B cell (primary cell): Measurements from ENCODE around the gene MFSD2A. TPM values are rescaled to one million over a fixed set of nuclear protein-coding genes. Genes with fewer than 3 reads are reported as not detected.
"Not testable (repeated sequence)": the region's sequence is repeated elsewhere in the genome, so short reads cannot be mapped to it uniquely, and the experiment has no call there.

Source experiments
- ATAC-seq: fragments of 200-7000 bp; cut with Tn5 transposase; one replicate; pipeline ENCODE4 v1.10.0; 2021; ENCODE audit warnings: low read depth, mild to moderate bottlenecking, moderate number of reproducible peaks, moderate library complexity
- CTCF ChIA-PET: fragments of 350-600 bp; sonication (Branson Sonifier 250); formaldehyde crosslinking; loops from one replicate; lab custom pipeline; 2021; ENCODE audit warnings: antibody characterized with exemption, inconsistent platforms; lab: Charles Lee
- POLR2A ChIA-PET: fragments of 350-600 bp; sonication (Branson Sonifier 250); formaldehyde crosslinking; loops from one replicate; lab custom pipeline; 2021; ENCODE audit warnings: antibody characterized with exemption; lab: Charles Lee
- DNase-seq: peaks from one replicate; pipeline ENCODE4 v3.0.0; 2013
- H2AFZ ChIP-seq: 2 replicates; pipeline ENCODE4 v1.6.1; 2012; ENCODE audit warnings: mild to moderate bottlenecking, low read depth, low read length; ENCODE audit not compliant: insufficient read depth, poor library complexity, severe bottlenecking
- H3K27ac ChIP-seq, 2 donors: 1 replicate in 1 of 2; 2 replicates in 1 of 2; pipeline ENCODE4 v1.5.1; 2012 to 2013; ENCODE audit warnings: low read length in 2 of 2, mild to moderate bottlenecking in 2 of 2, moderate library complexity in 1 of 2
- H3K27me3 ChIP-seq, 4 experiments: fragments of 200-600 bp in 1 of 4; sonication (generic) in 1 of 4; replicated peaks in 1 of 4; 1 replicate in 2 of 4; 2 replicates in 2 of 4; pipeline versions ENCODE4 v1.6.1 to v1.7.0; 2013 to 2016; ENCODE audit warnings: low read length in 3 of 4, mild to moderate bottlenecking in 2 of 4, mixed read lengths in 1 of 4, moderate library complexity in 1 of 4; ENCODE audit not compliant: insufficient read depth in 4 of 4, control insufficient read depth in 3 of 4; ENCODE audit errors: control extremely low read depth in 1 of 4
- H3K36me3 ChIP-seq, 2 experiments: replicated peaks in 1 of 2; 1 replicate in 1 of 2; 2 replicates in 1 of 2; pipeline versions ENCODE4 v1.6.1 to v1.7.1; 2013; ENCODE audit warnings: low read length in 1 of 2; ENCODE audit not compliant: insufficient read depth in 2 of 2, control insufficient read depth in 1 of 2; ENCODE audit errors: control extremely low read depth in 1 of 2, extremely low read depth in 1 of 2
- H3K4me1 ChIP-seq, 2 donors: fragments of 200-600 bp in 1 of 2; sonication (generic) in 1 of 2; 1 replicate in 1 of 2; 2 replicates in 1 of 2; pipeline versions ENCODE4 v1.5.1 to v1.6.1; 2013 to 2017; ENCODE audit warnings: low read length in 2 of 2; ENCODE audit not compliant: control insufficient read depth in 2 of 2, insufficient read depth in 2 of 2
- H3K4me2 ChIP-seq: replicated peaks from 2 replicates; pipeline ENCODE3; 2012; ENCODE audit warnings: mild to moderate bottlenecking, low read depth, low read length; ENCODE audit not compliant: poor library complexity, severe bottlenecking
- H3K4me3 ChIP-seq, 5 experiments: fragments of 200-600 bp in 1 of 5; sonication (generic) in 1 of 5; 1 replicate in 3 of 5; 2 replicates in 2 of 5; pipeline versions ENCODE4 v1.5.1 to v1.7.0; 2011 to 2016; ENCODE audit warnings: low read length in 4 of 5, mild to moderate bottlenecking in 4 of 5, low read depth in 2 of 5, control low read depth in 1 of 5, moderate library complexity in 1 of 5; ENCODE audit not compliant: insufficient read depth in 1 of 5; ENCODE audit errors: control extremely low read depth in 1 of 5, extremely low read depth in 1 of 5
- H3K79me2 ChIP-seq: fragments of 200-600 bp; sonication (generic); one replicate; pipeline ENCODE4 v1.6.0; 2016; ENCODE audit warnings: low read length; ENCODE audit not compliant: control insufficient read depth, insufficient read depth
- H3K9ac ChIP-seq: fragments of 200-600 bp; sonication (generic); 2 replicates; pipeline ENCODE4 v1.6.1; 2017; ENCODE audit warnings: mild to moderate bottlenecking, low read length, moderate library complexity
- H3K9me3 ChIP-seq, 3 donors: one replicate each; pipeline versions ENCODE4 v1.6.1 to v1.7.1; 2013; ENCODE audit warnings: low read length in 2 of 3; ENCODE audit not compliant: control insufficient read depth in 2 of 3, insufficient read depth in 1 of 3; ENCODE audit errors: control extremely low read depth in 1 of 3
- H4K20me1 ChIP-seq: 2 replicates; pipeline ENCODE4 v1.6.0; 2012; ENCODE audit warnings: mild to moderate bottlenecking, low read length; ENCODE audit not compliant: insufficient read depth, control insufficient read depth, poor library complexity, severe bottlenecking
- H3K27ac Mint-ChIP-seq: one replicate; pipeline ENCODE4 v1.8.0; 2021; ENCODE audit warnings: mixed read lengths
- H3K27me3 Mint-ChIP-seq: one replicate; pipeline ENCODE4 v1.8.0; 2021; ENCODE audit warnings: mixed read lengths
- H3K4me1 Mint-ChIP-seq: one replicate; pipeline ENCODE4 v1.8.0; 2021; ENCODE audit warnings: mixed read lengths
- H3K4me3 Mint-ChIP-seq: one replicate; pipeline ENCODE4 v1.8.0; 2021; ENCODE audit warnings: mixed read lengths
- H3K9me3 Mint-ChIP-seq: one replicate; pipeline ENCODE4 v1.8.0; 2022; ENCODE audit warnings: mixed read lengths; ENCODE audit not compliant: insufficient read depth
- EZH2 ChIP-seq: IDR thresholded peaks from 2 replicates; pipeline ENCODE4 v1.6.1; 2012; ENCODE audit warnings: borderline replicate concordance, low read depth, mild to moderate bottlenecking, moderate library complexity, low read length; ENCODE audit not compliant: insufficient read depth, poor library complexity, severe bottlenecking
- WGBS: methylation state at CpG from one replicate; pipeline ENCODE4 v1.1.5; 2013; ENCODE audit warnings: missing lambda C conversion rate; ENCODE audit not compliant: insufficient coverage; 5-methylcytosine and 5-hydroxymethylcytosine counted together
- intact Hi-C: fragments of 100-400 bp; cut with micrococcal nuclease; formaldehyde crosslinking; loops from one replicate; pipeline ENCODE4 v1.10.0; 2022
- polyA plus RNA-seq: library from polyadenylated mRNA; depleted of rRNA; stranded (reverse); fragments of >200 nt; gene quantifications from 2 replicates; pipeline ENCODE4 v1.2.3, GENCODE V29; 2012
- total RNA-seq, 2 donors: library from RNA; stranded (reverse); fragments of 120-200 nt in 1 of 2; gene quantifications; 1 replicate in 1 of 2; 2 replicates in 1 of 2; pipeline versions ENCODE4 v1.2.3 to v1.2.4, GENCODE V29; 2013 to 2022
- TF ChIP-seq, protein P1 (sequence below): fragments of 200-600 bp; IDR thresholded peaks from one replicate; pipeline ENCODE4 v1.8.0; 2022; ENCODE audit warnings: antibody characterized with exemption, mild to moderate bottlenecking

MFSD2A gene
- total and polyA plus RNA-seq, 2 donors (not counting 1 experiment from before 2014, with no cell fraction given) = 1.8 to 3.9 TPM

DNA sequence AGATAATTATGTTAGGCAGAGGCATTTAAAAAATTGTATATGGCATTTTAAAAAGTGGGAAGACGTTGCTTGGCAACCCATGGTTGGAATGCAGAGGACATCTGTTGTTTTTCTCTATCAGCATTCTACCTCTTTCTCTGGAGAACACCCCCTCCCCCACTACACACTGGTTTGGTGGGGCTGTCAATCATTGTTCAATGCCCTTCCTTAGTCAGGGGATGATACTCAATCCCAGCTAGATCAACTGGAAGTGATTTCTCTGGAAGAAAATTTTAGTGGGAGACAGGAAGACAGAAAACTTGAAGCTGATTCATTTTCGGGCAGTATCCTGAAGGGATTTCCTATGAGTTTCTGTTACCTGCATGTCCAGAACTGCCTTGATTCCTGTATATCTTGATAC, 49.9 kb downstream of the MFSD2A start:
- no peak overlapping the region for H3K27ac ChIP-seq
- ChIA-PET CTCF (interaction anchor here (1.2 to 4.9 kb wide), 2 partner anchors 19 to 28 kb away, joined by 3 to 30 read pairs; no protein-coding TSS in a partner anchor), POLR2A (interaction anchor here (0.6 kb wide), 1 partner anchor 382 kb away, joined by 3 read pairs; no protein-coding TSS in a partner anchor)
- no peak for ATAC-seq
- Mint-ChIP-seq H3K9me3 (peaks cover 4% of the 10 kb centered on the region), H3K4me3 (no peak overlapping the region), H3K27ac (no peak overlapping the region), H3K27me3 (no peaks in the 10 kb centered on the region), H3K4me1 (peaks cover 64% of the 10 kb centered on the region)
- intact Hi-C loops = no loop called here
- 100% methylated on average over 1 of the region's 2 CpGs for WGBS
- no peak overlapping the region for H2AFZ ChIP-seq
- H3K4me2 ChIP-seq = no peak overlapping the region
- H3K36me3 ChIP-seq = no peaks in the 10 kb centered on the region
- no peak overlapping the region for H3K4me3 ChIP-seq
- no peak for TF ChIP-seq EZH2
- TF ChIP-seq, protein P1, sequence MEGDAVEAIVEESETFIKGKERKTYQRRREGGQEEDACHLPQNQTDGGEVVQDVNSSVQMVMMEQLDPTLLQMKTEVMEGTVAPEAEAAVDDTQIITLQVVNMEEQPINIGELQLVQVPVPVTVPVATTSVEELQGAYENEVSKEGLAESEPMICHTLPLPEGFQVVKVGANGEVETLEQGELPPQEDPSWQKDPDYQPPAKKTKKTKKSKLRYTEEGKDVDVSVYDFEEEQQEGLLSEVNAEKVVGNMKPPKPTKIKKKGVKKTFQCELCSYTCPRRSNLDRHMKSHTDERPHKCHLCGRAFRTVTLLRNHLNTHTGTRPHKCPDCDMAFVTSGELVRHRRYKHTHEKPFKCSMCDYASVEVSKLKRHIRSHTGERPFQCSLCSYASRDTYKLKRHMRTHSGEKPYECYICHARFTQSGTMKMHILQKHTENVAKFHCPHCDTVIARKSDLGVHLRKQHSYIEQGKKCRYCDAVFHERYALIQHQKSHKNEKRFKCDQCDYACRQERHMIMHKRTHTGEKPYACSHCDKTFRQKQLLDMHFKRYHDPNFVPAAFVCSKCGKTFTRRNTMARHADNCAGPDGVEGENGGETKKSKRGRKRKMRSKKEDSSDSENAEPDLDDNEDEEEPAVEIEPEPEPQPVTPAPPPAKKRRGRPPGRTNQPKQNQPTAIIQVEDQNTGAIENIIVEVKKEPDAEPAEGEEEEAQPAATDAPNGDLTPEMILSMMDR = no peak
- H3K79me2 ChIP-seq = no peaks in the 10 kb centered on the region
- H4K20me1 ChIP-seq = no peaks in the 10 kb centered on the region
- H3K9ac ChIP-seq = no peak overlapping the region
- peaks cover 55 to 57% of the 10 kb centered on the region in 2 donors for H3K4me1 ChIP-seq
- no peaks in the 10 kb centered on the region for H3K27me3 ChIP-seq
- H3K9me3 ChIP-seq = peaks cover 3 to 6% (median 4%) of the 10 kb centered on the region in 3 donors
- DNase-seq = no peak

DNA sequence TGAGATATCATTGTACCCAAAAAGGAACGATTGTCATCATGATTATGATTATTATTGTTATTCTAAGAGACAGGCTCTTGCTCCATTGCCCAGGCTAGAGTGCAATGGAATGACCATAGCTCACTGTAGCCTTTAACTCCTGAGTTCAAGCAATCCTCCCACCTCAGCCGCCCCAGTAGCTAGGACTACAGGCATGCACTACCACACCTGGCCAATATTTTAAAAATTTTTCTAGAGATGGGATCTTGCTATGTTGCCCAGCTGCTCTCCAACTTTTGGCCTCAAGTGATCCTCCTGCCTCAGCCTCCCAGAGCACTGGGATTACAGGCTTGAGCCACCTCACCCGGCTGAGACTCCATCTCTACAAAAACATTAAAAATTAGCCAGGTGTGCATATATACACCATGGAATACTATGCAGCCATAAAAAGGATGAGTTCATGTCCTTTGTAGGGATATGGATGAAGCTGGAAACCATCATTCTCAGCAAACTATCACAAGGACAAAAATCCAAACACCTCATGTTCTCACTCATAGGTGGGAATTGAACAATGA, 52.6 kb downstream of the MFSD2A start:
- CTCF ChIA-PET = interaction anchor here (1.0 to 1.3 kb wide), 3 partner anchors 21 to 34 kb away, joined by 4 read pairs; no protein-coding TSS in a partner anchor
- H3K27ac Mint-ChIP-seq, H3K9me3 Mint-ChIP-seq, POLR2A ChIA-PET, ATAC-seq, H3K9me3 ChIP-seq, H3K4me3 ChIP-seq, H2AFZ ChIP-seq, H3K27me3 Mint-ChIP-seq, H4K20me1 ChIP-seq, H3K36me3 ChIP-seq, DNase-seq, H3K27me3 ChIP-seq, H3K27ac ChIP-seq, H3K4me2 ChIP-seq, H3K79me2 ChIP-seq, intact Hi-C loops, H3K9ac ChIP-seq, H3K4me3 Mint-ChIP-seq: not testable (repeated sequence)
- WGBS = 100% methylated on average over 1 of the region's 3 CpGs
- peaks cover 49% of the 10 kb centered on the region for H3K4me1 Mint-ChIP-seq
- peaks cover 35 to 37% of the 10 kb centered on the region in 2 donors for H3K4me1 ChIP-seq
